Measurements from ENCODE around the gene IGF2BP3. TPM values are rescaled to one million over a fixed set of nuclear protein-coding genes. Genes with fewer than 3 reads are reported as not detected.

IGF2BP3 gene
- polyA plus RNA-seq, 1 donor (not counting 4 experiments of a cell fraction or from before 2014, with no cell fraction given): 22.3 TPM

DNA sequence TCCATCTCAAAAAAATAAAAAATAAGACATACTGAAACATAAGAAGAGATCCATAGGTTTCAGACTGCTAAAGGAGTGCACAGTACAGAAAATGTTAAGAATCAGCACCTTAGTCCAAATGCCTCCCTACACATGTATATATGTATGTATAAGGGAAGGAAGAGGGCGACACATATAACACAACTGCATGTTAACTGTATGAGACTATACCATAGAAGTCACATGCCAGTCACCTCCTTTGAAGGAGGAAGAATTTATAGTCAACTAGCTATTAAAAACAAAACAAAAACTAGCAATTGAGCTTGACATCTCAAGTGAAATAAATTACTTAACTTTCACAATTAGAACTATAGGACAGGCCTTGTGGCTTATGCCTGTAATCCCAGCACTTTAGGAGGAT is 50.4 kb downstream of the IGF2BP3 start:
- Histone ChIP-seq H3K27ac (ENCODE audit: control insufficient read depth, insufficient read depth, low read length) (no peak overlapping the region), H3K79me2 (ENCODE audit: control insufficient read depth, insufficient read depth, low read length) (no peaks in the 10 kb centered on the region), H3K9ac (ENCODE audit: control insufficient read depth, extremely low read depth, insufficient read depth, low read length) (no peak overlapping the region)

DNA sequence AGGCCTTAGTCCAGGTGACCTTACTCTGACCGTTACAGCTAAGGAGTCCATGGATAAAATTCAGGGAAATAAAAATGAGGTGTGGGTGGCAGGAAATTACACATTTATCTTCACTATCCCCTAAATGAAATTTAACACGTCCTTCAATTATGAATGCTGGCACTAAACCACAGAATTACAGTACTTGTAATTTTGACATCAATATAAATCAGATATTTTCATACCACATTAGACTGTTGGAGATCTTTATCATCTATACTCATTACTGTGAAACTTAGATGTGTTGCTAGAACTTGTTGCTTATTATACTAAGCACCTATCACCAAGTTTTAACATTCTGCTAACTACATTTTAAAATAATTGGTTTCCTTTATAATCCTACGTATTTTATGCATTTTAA is 51.1 kb downstream of the IGF2BP3 start:
- DNase-seq (ENCODE audit: low read depth, low spot score) (no peak), FAIRE-seq (no peak)
- Histone ChIP-seq H3K79me2 (ENCODE audit: control insufficient read depth, insufficient read depth, low read length) (no peaks in the 10 kb centered on the region), H3K4me3 (ENCODE audit: control insufficient read depth in 2 of 3, extremely low read depth in 1 of 3, insufficient read depth in 2 of 3, low read depth in 1 of 3, low read length in 3 of 3) (no peak overlapping the region), H3K4me1 (ENCODE audit: control insufficient read depth, extremely low read depth, insufficient read depth, low read length) (peaks cover 9% of the 10 kb centered on the region), H4K20me1 (ENCODE audit: control insufficient read depth, extremely low read depth, insufficient read depth, low read length) (no peaks in the 10 kb centered on the region), H3K4me2 (ENCODE audit: control insufficient read depth, extremely low read depth, insufficient read depth, low read depth, low read length) (no peak overlapping the region), H3K9me3 (ENCODE audit: control insufficient read depth, low read depth, low read length) (no peaks in the 10 kb centered on the region), H3K9ac (ENCODE audit: control insufficient read depth, extremely low read depth, insufficient read depth, low read length) (no peak overlapping the region), H3K36me3 (ENCODE audit: control insufficient read depth in 2 of 2, extremely low read depth in 1 of 2, insufficient read depth in 2 of 2, low read length in 2 of 2) (peaks cover 0 to 2% of the 10 kb centered on the region in 2 experiments), H2AFZ (ENCODE audit: control insufficient read depth, low read length) (no peak overlapping the region), H3K27me3 (ENCODE audit: control insufficient read depth, extremely low read depth, insufficient read depth, low read length) (no peaks in the 10 kb centered on the region), H3K9me1 (ENCODE audit: control insufficient read depth, extremely low read depth, insufficient read depth, low read length) (no peaks in the 10 kb centered on the region), H3K27ac (ENCODE audit: control insufficient read depth, insufficient read depth, low read length) (no peak overlapping the region)
- no peak for TF ChIP-seq EZH2 (IDR thresholded peaks at IDR 0.05; ENCODE audit: low read length)
- TF ChIP-seq, protein P1, sequence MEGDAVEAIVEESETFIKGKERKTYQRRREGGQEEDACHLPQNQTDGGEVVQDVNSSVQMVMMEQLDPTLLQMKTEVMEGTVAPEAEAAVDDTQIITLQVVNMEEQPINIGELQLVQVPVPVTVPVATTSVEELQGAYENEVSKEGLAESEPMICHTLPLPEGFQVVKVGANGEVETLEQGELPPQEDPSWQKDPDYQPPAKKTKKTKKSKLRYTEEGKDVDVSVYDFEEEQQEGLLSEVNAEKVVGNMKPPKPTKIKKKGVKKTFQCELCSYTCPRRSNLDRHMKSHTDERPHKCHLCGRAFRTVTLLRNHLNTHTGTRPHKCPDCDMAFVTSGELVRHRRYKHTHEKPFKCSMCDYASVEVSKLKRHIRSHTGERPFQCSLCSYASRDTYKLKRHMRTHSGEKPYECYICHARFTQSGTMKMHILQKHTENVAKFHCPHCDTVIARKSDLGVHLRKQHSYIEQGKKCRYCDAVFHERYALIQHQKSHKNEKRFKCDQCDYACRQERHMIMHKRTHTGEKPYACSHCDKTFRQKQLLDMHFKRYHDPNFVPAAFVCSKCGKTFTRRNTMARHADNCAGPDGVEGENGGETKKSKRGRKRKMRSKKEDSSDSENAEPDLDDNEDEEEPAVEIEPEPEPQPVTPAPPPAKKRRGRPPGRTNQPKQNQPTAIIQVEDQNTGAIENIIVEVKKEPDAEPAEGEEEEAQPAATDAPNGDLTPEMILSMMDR (optimal IDR thresholded peaks at IDR 0.05 in 1 of 3, IDR thresholded peaks at IDR 0.05 in 1 of 3, conservative IDR thresholded peaks at IDR 0.05 in 1 of 3; ENCODE audit: extremely low read depth in 1 of 3, insufficient read depth in 2 of 3, low read length in 3 of 3): no peak
- dilution Hi-C loops (cut with MboI; ENCODE audit: extremely low pct_ligation_motif_present, low sequenced_read_pairs): no loop called here

More for the DNA sequence above, 50.4 kb downstream of the IGF2BP3 start:
- Histone ChIP-seq H3K4me2 (ENCODE audit: control insufficient read depth, extremely low read depth, insufficient read depth, low read depth, low read length) (no peak overlapping the region), H3K27me3 (ENCODE audit: control insufficient read depth, extremely low read depth, insufficient read depth, low read length) (no peaks in the 10 kb centered on the region), H3K4me1 (ENCODE audit: control insufficient read depth, extremely low read depth, insufficient read depth, low read length) (peaks cover 9% of the 10 kb centered on the region), H3K36me3 (ENCODE audit: control insufficient read depth in 2 of 2, extremely low read depth in 1 of 2, insufficient read depth in 2 of 2, low read length in 2 of 2) (no peaks in the 10 kb centered on the region), H2AFZ (ENCODE audit: control insufficient read depth, low read length) (no peak overlapping the region), H3K4me3 (ENCODE audit: control insufficient read depth in 2 of 3, extremely low read depth in 1 of 3, insufficient read depth in 2 of 3, low read depth in 1 of 3, low read length in 3 of 3) (no peak overlapping the region), H3K9me1 (ENCODE audit: control insufficient read depth, extremely low read depth, insufficient read depth, low read length) (no peaks in the 10 kb centered on the region), H4K20me1 (ENCODE audit: control insufficient read depth, extremely low read depth, insufficient read depth, low read length) (no peaks in the 10 kb centered on the region), H3K9me3 (ENCODE audit: control insufficient read depth, low read depth, low read length) (no peaks in the 10 kb centered on the region)
- dilution Hi-C loops (cut with MboI; ENCODE audit: extremely low pct_ligation_motif_present, low sequenced_read_pairs): no loop called here
- no peak for TF ChIP-seq EZH2 (IDR thresholded peaks at IDR 0.05; ENCODE audit: low read length)
- TF ChIP-seq, protein P1 (optimal IDR thresholded peaks at IDR 0.05 in 1 of 3, IDR thresholded peaks at IDR 0.05 in 1 of 3, conservative IDR thresholded peaks at IDR 0.05 in 1 of 3; ENCODE audit: extremely low read depth in 1 of 3, insufficient read depth in 2 of 3, low read length in 3 of 3): no peak
- FAIRE-seq: no peak
- no peak for DNase-seq (ENCODE audit: low read depth, low spot score)

All from keratinocyte (primary cell).